SU-DHL-6 (cell line): ENCODE data around the gene SCARB2.

Experiments
- CTCF ChIP-seq: fragments of 200-600 bp; sonication (generic); IDR thresholded peaks from one replicate; pipeline ENCODE4 v1.5.1; 2017; ENCODE audit warnings: antibody characterized with exemption, mild to moderate bottlenecking, low read length, moderate library complexity; ENCODE audit not compliant: insufficient read depth, poor library complexity, severe bottlenecking
- EZH2phosphoT487 ChIP-seq: fragments of 200-600 bp; sonication (generic), shearing (Covaris generic); conservative IDR thresholded peaks from 2 replicates; pipeline ENCODE4 v1.6.1; 2018; ENCODE audit warnings: mild to moderate bottlenecking, antibody characterized with exemption, low read length, moderate library complexity, mixed read lengths

DNA sequence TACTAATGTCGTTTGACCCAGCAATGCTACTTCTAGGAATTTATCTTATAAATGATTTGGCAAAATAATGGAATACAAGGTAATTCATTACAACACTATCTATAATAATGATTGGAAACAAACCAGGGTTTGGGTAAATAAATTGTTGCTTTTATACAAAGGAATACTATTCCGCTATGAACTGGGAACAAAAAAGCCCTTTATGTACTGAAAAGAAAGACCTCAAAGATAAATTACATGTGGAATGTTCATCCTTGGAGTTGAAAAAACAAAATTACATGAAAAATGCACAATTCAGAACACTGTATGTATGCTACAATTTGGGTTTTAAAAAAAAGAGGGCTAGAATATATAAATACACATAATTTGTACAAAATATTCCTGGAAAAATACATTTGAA, 60.3 kb downstream of the SCARB2 start:
- no peak for TF ChIP-seq EZH2phosphoT487
- no peak for TF ChIP-seq CTCF
